GM19023 (cell line): ENCODE results near the gene NUP50.
A peak's percentile ranks its signal among the peaks of the same experiment; 100 is the strongest.
"Not testable (repeated sequence)": the region's sequence is repeated elsewhere in the genome, so short reads cannot be mapped to it uniquely, and the experiment has no call there.

Source experiments
- ATAC-seq: cut with Tn5 transposase; IDR thresholded peaks from one replicate; pipeline ENCODE4 v1.9.1; 2021; ENCODE audit warnings: mild to moderate bottlenecking, moderate library complexity; ENCODE audit not compliant: unreplicated experiment

NUP50 gene

GRCh38 chr22:45159652-45160462 lies 3.9 kb upstream of the NUP50 start:
- ATAC-seq = no peak

GRCh38 chr22:45162531-45162930 lies 1.2 kb upstream of the NUP50 start:
- no peak for ATAC-seq

DNA sequence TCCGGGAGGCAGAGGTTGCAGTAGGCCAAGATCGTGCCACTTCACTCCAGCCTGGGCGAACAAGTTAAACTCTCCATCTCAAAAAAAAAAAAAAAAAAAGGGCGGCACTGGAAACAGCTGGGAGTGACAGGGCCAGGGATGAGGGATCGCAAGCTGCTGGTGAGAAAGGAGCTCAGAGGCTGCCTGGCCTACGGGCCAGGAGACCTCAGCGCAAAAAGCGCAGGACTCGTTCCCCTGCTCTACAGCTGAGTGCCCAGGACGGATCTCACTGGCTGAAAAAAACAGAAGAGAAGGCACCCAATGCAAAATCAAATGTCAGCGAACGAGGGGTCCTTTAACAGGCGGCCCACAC lies 650 bp upstream of the NUP50 start:
- peak; percentile 14 for ATAC-seq

- peak; percentile 28 for ATAC-seq
These were observed 754 bp downstream of the NUP50 start for GRCh38 chr22:45164270-45165088.

DNA sequence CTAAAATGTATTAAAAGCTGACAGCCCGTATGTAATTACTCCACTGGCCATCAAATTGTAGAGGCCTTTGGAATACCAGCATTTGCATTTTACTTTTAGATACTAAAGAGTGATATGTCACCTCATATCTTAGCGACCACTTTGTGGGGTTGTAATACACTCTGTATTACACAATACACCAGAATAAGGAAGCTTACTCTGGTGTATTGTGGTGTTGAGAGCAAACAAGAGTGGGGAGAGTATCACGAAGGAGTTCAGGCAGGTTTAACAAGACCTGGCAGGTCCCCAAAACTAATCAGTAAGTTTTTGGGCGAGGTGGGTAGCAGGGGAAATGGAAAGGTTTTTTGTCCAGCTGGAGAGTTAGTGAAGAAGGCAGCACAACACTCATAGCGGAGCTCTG lies 3.2 kb downstream of the NUP50 start:
- no peak for ATAC-seq

DNA sequence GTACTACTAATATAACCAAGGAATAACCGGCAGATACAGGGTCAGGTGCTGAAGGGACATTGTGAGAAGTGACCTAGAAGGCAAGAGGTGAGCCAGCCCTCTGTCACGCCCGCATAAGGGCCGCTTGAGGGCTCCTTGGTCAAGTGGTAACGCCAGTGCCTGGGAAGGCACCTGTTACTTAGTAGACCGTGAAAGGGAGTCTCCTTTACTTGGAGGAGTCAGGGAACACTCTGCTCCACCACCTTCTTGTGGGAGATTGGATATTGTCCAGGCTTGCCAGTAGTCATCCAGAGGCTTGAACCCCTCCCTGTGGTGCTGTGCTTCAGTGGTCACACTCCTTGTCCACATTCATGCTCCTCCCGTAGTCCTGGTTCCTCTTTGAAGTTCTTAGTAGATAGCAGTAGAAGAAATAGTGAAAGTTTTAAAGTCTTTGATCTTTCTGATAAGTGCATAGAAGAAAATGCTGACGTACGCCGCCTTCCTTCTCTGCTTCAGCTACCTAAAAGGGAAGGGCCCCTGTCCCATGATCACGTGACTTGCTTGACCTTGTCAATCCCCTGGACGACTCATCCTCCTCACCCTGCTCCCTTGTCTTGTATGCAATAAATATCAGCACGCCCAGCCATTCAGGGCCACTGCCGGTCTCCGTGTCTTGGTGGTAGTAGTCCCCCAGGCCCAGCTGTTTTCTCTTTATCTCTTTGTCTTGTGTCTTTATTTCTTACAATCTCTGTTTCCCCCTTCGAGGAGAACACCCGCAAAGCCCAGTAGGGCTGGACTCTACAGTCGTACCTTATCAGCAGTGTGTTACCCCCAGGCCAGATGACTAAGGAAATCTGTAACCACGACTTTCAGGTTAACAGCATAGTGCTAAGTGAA lies 6.1 kb downstream of the NUP50 start:
- no peak for ATAC-seq

- ATAC-seq = no peak
These were observed 8.1 kb downstream of the NUP50 start for GRCh38 chr22:45171830-45172229.

- no peak for ATAC-seq
These were observed 9.3 kb downstream of the NUP50 start for GRCh38 chr22:45172881-45173585.

DNA sequence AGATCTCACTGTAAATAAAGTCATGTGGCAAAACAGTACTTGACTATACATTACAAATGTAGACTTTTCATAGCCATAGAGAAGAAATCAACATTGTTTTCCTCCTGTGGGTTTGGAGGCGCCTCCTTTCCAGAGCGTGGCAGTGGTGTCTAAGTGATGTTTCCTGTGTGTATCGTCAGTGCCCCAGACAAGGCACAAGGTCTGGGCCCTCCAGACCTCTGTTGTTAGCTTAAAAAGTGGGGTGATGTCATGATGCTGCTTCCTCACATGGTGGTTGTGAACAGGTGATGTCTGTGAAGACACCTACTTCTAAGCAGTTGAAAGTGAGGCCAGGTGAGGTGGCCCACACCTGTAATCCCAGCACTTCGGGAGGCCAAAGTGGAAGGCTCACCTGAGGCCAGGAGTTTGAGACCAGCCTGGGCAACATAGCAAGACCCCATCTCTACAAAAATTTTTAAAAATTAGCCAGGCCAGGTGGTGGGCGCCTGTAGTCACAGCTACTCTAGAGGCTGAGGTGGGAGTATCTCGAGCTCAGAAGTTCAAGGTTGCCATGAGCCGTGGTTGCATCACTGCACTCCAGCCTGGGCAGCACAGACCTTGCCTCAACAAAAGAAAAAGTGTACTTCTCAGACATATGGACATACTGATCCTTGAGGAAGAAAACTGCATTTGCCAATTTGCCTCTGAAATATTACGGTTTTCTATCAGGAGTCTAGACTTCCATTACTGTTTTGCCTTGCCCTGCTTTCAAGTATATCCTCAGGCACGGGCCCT lies 15.7 kb downstream of the NUP50 start:
- ATAC-seq = no peak

DNA sequence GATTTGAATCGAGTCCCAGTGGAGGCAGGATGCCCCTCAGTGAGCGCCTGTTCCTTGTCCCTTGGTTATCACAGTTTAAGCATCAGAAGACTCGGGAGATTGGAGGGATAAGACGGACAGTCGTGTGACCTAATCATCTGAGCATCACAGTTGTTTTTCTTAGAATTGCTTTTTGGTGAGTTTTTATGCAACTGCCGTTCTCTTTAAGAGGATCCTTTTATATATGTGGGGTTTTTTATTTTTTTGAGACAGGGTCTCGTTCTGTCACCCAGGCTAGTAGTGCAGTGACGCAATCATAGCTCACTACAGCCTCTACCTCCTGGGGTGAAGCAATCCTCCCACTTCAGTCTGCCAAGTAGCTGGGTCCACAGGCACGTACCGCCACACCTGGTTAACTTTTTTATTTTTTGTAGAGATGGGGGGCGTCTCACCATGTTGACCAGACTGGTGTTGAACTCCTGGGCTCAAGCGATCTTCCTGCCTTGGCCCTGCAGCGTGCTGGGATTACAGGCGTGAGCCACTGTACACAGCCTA lies 16.5 kb downstream of the NUP50 start:
- ATAC-seq = no peak

GRCh38 chr22:45181240-45181639 lies 17.5 kb downstream of the NUP50 start:
- no peak for ATAC-seq

GRCh38 chr22:45181766-45182165 lies 18.0 kb downstream of the NUP50 start:
- ATAC-seq = no peak

DNA sequence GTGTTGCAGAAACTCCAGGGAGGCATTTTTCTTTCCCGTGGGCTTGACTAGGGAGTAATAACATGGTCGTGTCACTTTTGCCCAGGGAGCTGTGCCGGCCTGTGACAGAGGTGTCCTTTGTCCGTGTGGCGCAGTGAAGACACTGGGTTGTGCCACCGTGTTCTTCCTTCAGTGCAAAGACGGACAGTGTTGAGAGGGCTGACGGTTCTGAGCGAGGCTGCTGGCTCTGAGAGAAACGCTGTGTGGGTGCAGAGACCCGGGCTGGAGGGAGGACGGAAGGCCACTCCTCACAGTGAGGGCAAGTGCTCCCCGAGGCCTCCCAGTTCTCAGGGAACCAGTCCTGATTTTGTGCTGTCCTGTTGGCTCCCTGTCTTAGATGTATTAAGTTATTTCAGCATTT lies 20.2 kb downstream of the NUP50 start:
- no peak for ATAC-seq

- ATAC-seq = no peak
These were observed 22.2 kb downstream of the NUP50 start for GRCh38 chr22:45185718-45186514.

GRCh38 chr22:45187891-45188290 lies 24.2 kb downstream of the NUP50 start:
- no peak for ATAC-seq

DNA sequence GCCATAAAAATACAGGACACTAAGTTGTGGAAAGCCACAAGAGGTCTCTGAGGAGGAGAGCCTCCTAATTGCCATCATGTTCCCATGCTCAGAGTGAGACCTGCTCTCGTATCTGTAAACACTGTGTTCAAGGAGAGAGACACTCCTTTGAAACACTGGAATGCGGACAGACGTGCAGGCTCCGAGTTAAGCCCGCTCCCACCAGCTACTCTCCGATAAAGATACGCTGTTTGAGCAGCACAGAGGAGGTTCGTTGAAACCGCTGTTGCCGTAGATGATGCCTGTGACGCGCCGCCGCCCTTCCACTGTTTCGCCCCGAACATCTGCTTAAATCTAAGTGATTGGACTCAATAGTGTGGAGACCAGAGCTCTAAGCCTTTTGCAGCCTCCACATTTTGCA lies 25.1 kb downstream of the NUP50 start:
- ATAC-seq = no peak

DNA sequence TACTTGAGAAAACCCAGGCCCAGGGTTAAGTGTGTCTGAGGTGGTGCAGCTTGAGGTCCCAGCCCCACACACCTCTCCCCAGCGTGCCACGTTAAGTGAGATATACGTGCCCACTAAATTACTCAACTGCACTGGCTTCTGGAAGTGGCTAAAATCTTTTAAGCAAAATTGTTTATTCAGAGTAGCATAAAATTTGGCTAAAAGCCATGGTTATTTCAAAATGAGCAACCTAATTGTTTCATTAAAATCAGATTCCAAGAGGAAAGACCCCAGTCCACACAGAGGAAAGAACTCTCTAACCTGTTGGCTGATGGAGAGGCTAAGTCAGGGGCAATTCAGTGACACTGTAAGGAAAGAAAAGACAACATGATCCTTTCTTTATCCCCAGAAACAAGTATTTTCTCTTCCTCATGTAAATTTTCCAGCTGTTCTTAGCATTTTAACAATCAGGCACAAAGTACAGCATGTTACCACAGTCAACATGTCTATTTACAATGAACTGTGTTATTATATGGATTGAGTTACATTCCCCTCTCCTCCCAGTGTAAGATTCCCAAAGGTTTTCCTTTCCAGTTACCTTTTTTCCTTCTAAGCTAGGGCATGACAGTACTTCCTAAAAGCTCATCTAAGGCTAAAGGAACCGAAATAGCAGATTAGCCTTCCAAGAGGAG lies 26.6 kb downstream of the NUP50 start:
- no peak for ATAC-seq

DNA sequence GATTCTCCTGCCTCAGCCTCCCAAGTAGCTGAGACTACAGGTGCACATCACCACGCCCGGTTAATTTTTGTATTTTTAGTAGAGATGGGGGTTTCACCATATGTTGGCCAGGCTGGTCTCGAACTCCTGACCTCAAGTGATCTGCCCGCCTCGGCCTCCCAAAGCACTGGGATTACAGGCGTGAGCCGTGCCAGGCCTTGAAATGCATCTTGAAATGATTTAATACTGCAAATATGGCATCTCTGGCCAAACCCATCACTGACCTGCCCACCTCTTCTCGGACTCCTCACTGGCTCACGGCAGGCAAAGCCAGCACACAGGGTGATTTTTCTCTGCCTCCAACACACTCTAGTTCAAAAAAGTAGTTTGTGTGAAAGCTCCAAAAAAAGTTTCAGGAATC lies 28.0 kb downstream of the NUP50 start:
- ATAC-seq = not testable (repeated sequence)
